ENCODE results near the gene TMPRSS12.
"Not testable (repeated sequence)": the region's sequence is repeated elsewhere in the genome, so short reads cannot be mapped to it uniquely, and the experiment has no call there.

The TMPRSS12 gene

GRCh38 chr12:50842637-50843493 is at the start of gene TMPRSS12:
Gene TMPRSS12, plus strand, starts transcription at chr12:50842926. Its CDS starts 39 bp downstream, at chr12:50842965.
- DNase-seq, result no peak

- no peak for DNase-seq
Measured at GRCh38 chr12:50799908-50800307, 42.8 kb upstream of the TMPRSS12 start.

- DNase-seq, result no peak
Measured at GRCh38 chr12:50803230-50803875, 39.4 kb upstream of the TMPRSS12 start.

- peak; percentile 61 for DNase-seq
Measured at GRCh38 chr12:50806176-50806575, 36.5 kb upstream of the TMPRSS12 start.

- DNase-seq, result not testable (repeated sequence)
Measured at GRCh38 chr12:50809131-50809530, 33.6 kb upstream of the TMPRSS12 start.

GRCh38 chr12:50814921-50815320 is 27.8 kb upstream of the TMPRSS12 start:
- not testable (repeated sequence) for DNase-seq

- no peak for DNase-seq
Measured at GRCh38 chr12:50820177-50820576, 22.5 kb upstream of the TMPRSS12 start.

GRCh38 chr12:50822082-50822481 is 20.6 kb upstream of the TMPRSS12 start:
- no peak for DNase-seq

GRCh38 chr12:50823724-50824123 is 19.0 kb upstream of the TMPRSS12 start:
- not testable (repeated sequence) for DNase-seq

- DNase-seq, result no peak
Measured at GRCh38 chr12:50824914-50825313, 17.8 kb upstream of the TMPRSS12 start.

GRCh38 chr12:50825372-50825838 is 17.3 kb upstream of the TMPRSS12 start:
- DNase-seq, result peak; percentile 41

- no peak for DNase-seq
Measured at GRCh38 chr12:50828121-50828520, 14.6 kb upstream of the TMPRSS12 start.

- no peak for DNase-seq
Measured at GRCh38 chr12:50828886-50829285, 13.8 kb upstream of the TMPRSS12 start.

- not testable (repeated sequence) for DNase-seq
Measured at GRCh38 chr12:50833801-50834200, 8.9 kb upstream of the TMPRSS12 start.

- no peak for DNase-seq
Measured at GRCh38 chr12:50839042-50839441, 3.7 kb upstream of the TMPRSS12 start.

GRCh38 chr12:50840809-50841487 is 1.8 kb upstream of the TMPRSS12 start:
- no peak for DNase-seq

- DNase-seq, result no peak
Measured at GRCh38 chr12:50841716-50842531, 802 bp upstream of the TMPRSS12 start.

- no peak for DNase-seq
Measured at GRCh38 chr12:50845021-50845647, 2.4 kb downstream of the TMPRSS12 start.

- no peak for DNase-seq
Measured at GRCh38 chr12:50848963-50849362, 6.2 kb downstream of the TMPRSS12 start.

- DNase-seq, result not testable (repeated sequence)
Measured at GRCh38 chr12:50855218-50855617, 12.5 kb downstream of the TMPRSS12 start.

- not testable (repeated sequence) for DNase-seq
Measured at GRCh38 chr12:50855679-50856078, 13.0 kb downstream of the TMPRSS12 start.

All from NCI-H446 treated with DMSO at 0.1 percent for 48 hours (cell line).